ENCODE measurements around the gene FOXJ1. TPM values are rescaled to one million over a fixed set of nuclear protein-coding genes. Genes with fewer than 3 reads are reported as not detected.

FOXJ1 gene
- total RNA-seq, 1 experiment from 2014 or later = not detected

GRCh38 chr17:76140661-76141211 is 309 bp downstream of the FOXJ1 start:
- DNase-seq (ENCODE audit: low read depth) = no peak

GRCh38 chr17:76139801-76140660 is 1.0 kb downstream of the FOXJ1 start:
- no peak for DNase-seq (ENCODE audit: low read depth)

DNA sequence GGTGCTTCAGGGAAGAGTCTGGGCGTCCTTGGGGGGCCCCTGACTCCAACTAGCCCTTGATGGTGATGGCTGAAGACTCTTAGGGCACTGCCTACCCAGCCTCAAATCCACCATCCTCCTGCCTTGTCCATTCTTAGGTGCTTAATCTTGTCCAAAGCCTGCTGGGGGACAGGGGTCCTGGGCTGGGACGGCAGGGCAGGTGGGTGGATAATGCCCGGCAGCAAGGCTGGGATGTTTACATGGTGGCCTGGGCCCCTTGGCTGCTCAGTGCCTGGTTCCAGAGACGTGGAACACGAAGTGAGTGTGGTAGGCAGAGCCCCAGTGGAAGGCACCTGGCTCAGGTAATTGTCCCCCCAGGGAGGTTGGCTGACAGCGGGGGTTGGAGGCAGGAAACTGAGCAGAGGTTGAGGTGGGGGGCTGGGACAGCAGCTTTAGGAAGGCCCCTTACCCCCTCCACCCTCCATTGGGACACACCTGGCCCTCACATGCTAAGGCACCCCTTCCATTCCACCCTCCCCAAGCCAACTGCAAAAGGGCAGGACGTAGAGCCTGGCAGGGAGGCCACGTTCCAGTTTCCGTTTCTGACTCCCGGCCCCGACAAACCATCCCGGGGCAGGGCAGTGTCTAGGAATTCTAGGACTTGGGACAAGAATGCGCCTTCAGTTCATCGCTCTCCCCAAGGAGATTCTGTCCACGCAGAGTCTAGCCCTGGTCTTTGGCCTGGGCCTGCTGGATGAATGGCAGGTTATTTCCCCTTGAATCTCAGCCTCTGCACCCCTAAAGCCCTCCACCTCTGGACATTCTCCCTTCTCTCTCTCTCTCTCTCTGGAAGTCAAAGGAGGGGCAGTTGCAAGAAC is 1.9 kb downstream of the FOXJ1 start:
- no peak for DNase-seq (ENCODE audit: low read depth)

GRCh38 chr17:76138234-76138895 is 2.7 kb downstream of the FOXJ1 start:
- DNase-seq (ENCODE audit: low read depth) = no peak

DNA sequence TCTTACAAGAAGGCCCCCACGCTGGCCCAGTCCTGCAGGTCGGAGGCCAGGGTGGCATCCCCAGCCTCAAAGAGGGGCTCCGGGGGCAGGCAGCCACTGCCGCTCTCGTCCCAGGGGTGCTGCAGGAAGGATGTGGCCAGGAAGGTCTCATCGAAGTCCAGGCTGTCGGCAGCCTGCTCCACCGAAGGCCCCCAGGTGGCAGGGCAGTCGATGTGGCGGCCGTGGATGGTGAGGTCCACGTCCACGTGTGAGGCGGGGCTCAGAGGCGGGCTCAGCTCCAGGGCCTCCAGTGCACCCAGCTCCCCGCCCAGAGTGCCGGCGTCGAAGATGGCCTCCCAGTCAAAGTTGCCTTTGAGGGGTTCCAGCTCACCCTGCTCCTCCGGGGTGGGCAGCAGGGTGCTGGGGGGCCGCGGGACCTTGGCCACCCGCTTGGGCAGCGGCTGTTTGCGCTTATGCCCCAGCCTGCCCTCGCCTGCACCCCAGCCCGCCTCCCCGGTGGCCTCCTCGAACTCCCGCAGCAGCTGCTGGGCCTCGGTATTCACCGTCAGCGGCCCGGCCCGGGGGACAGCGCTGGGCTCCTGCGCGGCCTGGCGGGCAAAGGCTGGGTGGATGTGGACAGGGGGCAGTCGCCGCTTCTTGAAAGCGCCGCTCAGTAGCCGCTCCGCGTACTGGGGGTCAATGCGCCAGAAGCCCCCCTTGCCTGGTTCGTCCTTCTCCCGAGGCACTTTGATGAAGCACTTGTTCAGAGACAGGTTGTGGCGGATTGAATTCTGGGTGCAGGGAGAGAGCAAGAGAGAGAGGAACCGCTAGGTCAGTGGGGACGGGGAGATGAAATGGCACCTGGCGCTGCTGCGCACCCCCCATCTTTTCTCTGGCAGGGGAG is 3.5 kb downstream of the FOXJ1 start:
- DNase-seq (ENCODE audit: low read depth) = no peak

DNA sequence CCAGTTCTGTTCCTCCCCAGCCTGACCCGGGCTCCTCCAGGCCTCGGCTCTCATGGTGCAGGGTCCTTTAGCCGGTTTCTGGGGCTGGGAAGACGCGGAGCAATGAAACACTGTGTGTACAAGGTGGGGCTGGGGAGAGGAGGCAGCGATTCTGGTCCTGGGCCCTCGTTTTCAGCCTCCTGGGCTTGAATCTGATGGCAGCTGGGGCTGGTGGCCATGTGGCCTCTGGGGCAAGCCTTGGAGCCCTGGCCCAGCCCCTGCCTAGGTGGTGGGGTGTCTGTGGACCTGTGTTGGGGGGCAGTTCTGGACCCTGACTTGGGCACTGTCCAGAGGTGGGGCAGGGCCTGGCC is 4.1 kb downstream of the FOXJ1 start:
- DNase-seq (ENCODE audit: low read depth) = no peak

DNA sequence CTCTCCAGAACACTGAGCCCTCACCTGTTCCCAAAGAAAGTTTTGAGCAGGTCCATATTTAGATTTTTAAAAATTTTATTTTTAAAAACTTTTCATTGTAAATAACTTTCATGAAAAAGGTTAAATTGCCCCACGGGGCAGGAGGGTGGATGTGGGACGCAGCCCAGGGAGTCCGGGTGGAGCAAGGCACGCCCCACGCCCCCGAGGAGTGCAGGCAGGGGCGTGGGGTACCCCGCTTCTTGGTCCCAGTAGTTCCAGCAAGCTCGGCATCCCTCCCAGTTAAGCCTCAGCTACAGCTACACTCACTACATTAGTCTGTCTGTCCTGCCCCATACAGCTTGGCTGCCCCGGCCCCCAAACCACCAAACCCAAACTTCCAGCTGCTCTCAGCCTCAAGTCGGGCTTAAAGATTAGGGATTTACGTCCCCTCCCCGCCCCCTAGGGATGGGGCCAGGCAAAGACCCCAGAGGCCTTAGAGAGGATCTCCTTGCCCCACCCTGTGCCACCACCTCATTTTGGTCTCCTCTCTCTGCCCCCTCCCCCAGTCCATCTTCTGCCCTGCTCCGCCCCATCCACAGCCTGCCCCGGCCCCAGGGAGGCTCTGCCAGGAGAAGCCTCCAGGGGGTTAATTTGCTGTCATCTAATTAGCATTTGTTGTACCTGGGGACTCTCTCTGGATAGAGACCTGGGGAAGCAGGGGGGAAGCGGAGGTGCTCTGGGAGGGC is 4.6 kb downstream of the FOXJ1 start:
- DNase-seq (ENCODE audit: low read depth) = no peak

DNA sequence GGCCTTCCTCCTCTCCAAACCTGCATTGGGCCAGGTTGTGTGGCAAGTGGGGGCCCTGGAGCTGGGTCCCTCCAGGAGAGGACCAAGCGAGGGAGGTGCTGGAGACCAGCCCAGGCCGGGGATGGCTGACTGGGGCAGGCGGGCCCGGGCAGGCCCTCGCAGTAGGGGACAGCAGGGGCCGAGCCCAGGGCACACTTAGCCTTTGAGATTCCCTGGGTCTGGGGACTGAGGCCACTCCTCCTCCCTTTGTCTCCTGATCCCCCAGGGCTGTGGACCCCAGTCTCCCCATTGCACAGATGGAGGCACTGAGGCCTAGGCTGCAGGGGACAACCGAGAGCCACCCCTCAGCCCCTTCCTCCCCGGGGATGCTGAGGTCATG is 5.2 kb downstream of the FOXJ1 start:
- no peak for DNase-seq (ENCODE audit: low read depth)

GRCh38 chr17:76134911-76135809 is 5.9 kb downstream of the FOXJ1 start:
- DNase-seq (ENCODE audit: low read depth) = no peak

GRCh38 chr17:76132574-76133338 is 8.3 kb downstream of the FOXJ1 start:
- DNase-seq (ENCODE audit: low read depth) = no peak

GRCh38 chr17:76131692-76132573 is 9.1 kb downstream of the FOXJ1 start:
- DNase-seq (ENCODE audit: low read depth) = no peak

- DNase-seq (ENCODE audit: low read depth) = no peak
Measured at GRCh38 chr17:76131051-76131691, 9.9 kb downstream of the FOXJ1 start.

GRCh38 chr17:76130473-76130872 is 10.6 kb downstream of the FOXJ1 start:
- no peak for DNase-seq (ENCODE audit: low read depth)

GRCh38 chr17:76125922-76126321 is 15.1 kb downstream of the FOXJ1 start:
- DNase-seq (ENCODE audit: low read depth) = no peak

GRCh38 chr17:76125391-76125675 is 15.7 kb downstream of the FOXJ1 start:
- DNase-seq (ENCODE audit: low read depth) = no peak

DNA sequence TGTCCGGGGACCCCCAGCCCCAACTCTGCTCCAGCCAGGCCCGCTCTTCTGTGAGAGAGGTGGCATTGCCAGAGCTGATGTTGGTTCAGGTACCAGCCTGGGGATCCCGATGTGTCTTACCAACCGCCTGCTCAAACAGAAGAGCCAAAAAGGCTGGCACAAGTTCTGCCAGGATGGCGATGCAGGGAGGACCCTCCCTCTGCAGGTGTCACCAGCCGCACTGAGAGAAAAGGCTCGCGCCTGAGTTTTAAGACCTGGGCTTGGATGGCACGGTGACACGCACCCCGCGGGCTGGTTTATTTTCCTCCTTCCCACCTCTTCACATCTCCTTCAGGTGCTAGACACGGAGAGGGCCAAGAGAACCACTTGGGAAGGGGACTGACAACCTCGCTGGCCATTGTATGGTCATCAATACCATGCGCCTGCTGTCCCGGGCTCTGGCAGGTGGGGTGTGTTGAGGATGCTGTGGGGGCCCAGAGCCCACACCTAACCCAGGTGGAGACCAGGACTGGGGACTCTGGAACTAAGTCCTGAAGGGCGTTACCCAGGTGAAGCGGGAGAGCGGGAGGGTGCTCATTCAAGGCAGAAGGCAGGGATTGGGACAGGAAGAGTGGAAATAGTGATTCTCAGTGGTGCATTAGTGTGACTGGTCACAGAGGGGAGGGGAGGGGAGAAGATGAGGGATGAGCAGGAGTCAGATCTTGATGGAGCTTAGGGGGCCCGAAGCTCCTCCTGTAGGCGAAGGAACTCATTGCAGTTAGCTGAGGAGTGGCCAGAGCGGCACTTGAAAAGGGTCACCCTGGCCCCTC is 16.3 kb downstream of the FOXJ1 start:
- DNase-seq (ENCODE audit: low read depth) = no peak
